ES-I3 (cell line): ENCODE measurements around the gene COL4A6.
"Not testable (repeated sequence)": the region's sequence is repeated elsewhere in the genome, so short reads cannot be mapped to it uniquely, and the experiment has no call there.

ENCODE experiments used
- H3K36me3 ChIP-seq: 2 replicates; pipeline ENCODE4 v1.6.1; 2013; ENCODE audit warnings: mild to moderate bottlenecking, low read length, control low read depth, moderate library complexity; ENCODE audit not compliant: insufficient read depth
- H3K4me1 ChIP-seq: 2 replicates; pipeline ENCODE4 v1.6.1; 2013; ENCODE audit warnings: mild to moderate bottlenecking, control low read depth, low read length; ENCODE audit not compliant: insufficient read depth
- H3K9ac ChIP-seq: 2 replicates; pipeline ENCODE4 v1.6.1; 2013; ENCODE audit warnings: low read depth, mild to moderate bottlenecking, low read length, moderate library complexity
- H3K9me3 ChIP-seq: 2 replicates; pipeline ENCODE4 v1.6.1; 2013; ENCODE audit warnings: mild to moderate bottlenecking, low read length, moderate library complexity; ENCODE audit not compliant: control insufficient read depth, insufficient read depth

Gene COL4A6

GRCh38 chrX:108435261-108435660, 3.0 kb downstream of the COL4A6 start:
- no peaks in the 10 kb centered on the region for H3K36me3 ChIP-seq
- H3K9ac ChIP-seq, result no peak overlapping the region
- no peaks in the 10 kb centered on the region for H3K9me3 ChIP-seq
- H3K4me1 ChIP-seq, result peaks cover 5% of the 10 kb centered on the region; the same call in 1 of the 2 replicates

- no peaks in the 10 kb centered on the region for H3K36me3 ChIP-seq
- no peaks in the 10 kb centered on the region for H3K9me3 ChIP-seq
- peaks cover 13% of the 10 kb centered on the region for H3K4me1 ChIP-seq
- H3K9ac ChIP-seq, result no peak overlapping the region
These were observed 12.0 kb downstream of the COL4A6 start for GRCh38 chrX:108426262-108426661.

DNA sequence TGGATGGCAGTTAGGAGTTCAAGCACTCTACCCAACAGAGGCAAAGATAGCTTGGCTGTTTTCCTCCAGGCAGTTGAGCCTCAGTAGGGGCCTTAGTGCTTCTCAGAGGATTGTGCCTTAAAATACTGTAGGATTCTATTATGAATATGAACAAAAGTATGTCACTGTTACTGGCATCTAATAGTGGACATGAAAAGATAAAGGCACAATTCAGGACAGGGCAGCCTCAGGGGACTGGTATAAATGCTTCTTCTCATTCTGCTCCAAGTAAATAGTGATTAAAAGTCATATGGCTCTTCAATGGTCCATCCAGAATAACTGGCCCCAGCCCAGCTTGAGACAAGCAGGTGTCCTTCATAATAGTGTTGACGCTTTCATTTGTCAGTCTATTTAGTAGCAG, 17.7 kb downstream of the COL4A6 start:
- no peaks in the 10 kb centered on the region for H3K9me3 ChIP-seq
- H3K9ac ChIP-seq, result no peak overlapping the region
- no peaks in the 10 kb centered on the region for H3K36me3 ChIP-seq
- H3K4me1 ChIP-seq, result peaks cover 24% of the 10 kb centered on the region; the same call in 1 of the 2 replicates

- H3K9ac ChIP-seq, result no peak overlapping the region
- peaks cover 24% of the 10 kb centered on the region; the same call in 1 of the 2 replicates for H3K4me1 ChIP-seq
- H3K36me3 ChIP-seq, result no peaks in the 10 kb centered on the region
- no peaks in the 10 kb centered on the region for H3K9me3 ChIP-seq
These were observed 18.8 kb downstream of the COL4A6 start for GRCh38 chrX:108419401-108419800.

DNA sequence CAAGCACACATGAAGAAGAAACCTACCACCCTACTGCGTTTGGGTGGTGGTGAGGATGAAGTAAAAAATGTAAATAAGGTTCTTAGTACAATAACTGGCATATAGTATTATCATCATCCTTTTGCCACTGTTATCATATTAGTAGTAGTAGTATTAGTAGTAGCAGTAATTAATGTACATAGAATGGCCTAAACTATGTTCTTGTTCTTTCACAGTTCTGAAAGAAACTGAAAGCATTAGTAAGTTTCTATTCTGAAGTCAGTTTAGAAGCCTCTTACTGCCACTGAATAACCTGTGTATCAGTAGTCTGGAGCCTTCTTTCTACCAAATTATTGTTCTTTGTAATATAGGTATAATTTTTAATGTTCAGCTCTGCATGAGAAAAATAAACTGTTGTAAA, 21.0 kb downstream of the COL4A6 start:
- H3K9ac ChIP-seq, result no peak overlapping the region
- H3K36me3 ChIP-seq, result no peaks in the 10 kb centered on the region
- peaks cover 30% of the 10 kb centered on the region; the same call in 1 of the 2 replicates for H3K4me1 ChIP-seq
- no peaks in the 10 kb centered on the region for H3K9me3 ChIP-seq

- Histone ChIP-seq H3K9ac (no peak overlapping the region), H3K9me3 (no peaks in the 10 kb centered on the region), H3K4me1 (peaks cover 42% of the 10 kb centered on the region; the same call in 1 of the 2 replicates)
These were observed 22.3 kb downstream of the COL4A6 start for GRCh38 chrX:108415891-108416290.

GRCh38 chrX:108415146-108415545, 23.1 kb downstream of the COL4A6 start:
- Histone ChIP-seq H3K4me1 (peaks cover 39% of the 10 kb centered on the region; the same call in 1 of the 2 replicates), H3K36me3 (no peaks in the 10 kb centered on the region), H3K9me3 (no peaks in the 10 kb centered on the region), H3K9ac (no peak overlapping the region)

More at GRCh38 chrX:108415891-108416290, 22.3 kb downstream of the COL4A6 start:
- H3K36me3 ChIP-seq, result no peaks in the 10 kb centered on the region

GRCh38 chrX:108412783-108413182, 25.4 kb downstream of the COL4A6 start:
- Histone ChIP-seq H3K4me1 (peaks cover 20% of the 10 kb centered on the region; the same call in 1 of the 2 replicates), H3K9ac (no peak overlapping the region), H3K36me3 (no peaks in the 10 kb centered on the region), H3K9me3 (no peaks in the 10 kb centered on the region)

- Histone ChIP-seq H3K36me3 (no peaks in the 10 kb centered on the region), H3K9me3 (no peaks in the 10 kb centered on the region), H3K4me1 (peaks cover 37% of the 10 kb centered on the region), H3K9ac (no peak overlapping the region)
These were observed 38.6 kb downstream of the COL4A6 start for GRCh38 chrX:108399418-108400165.

- Histone ChIP-seq H3K4me1 (peaks cover 37% of the 10 kb centered on the region), H3K9ac (no peak overlapping the region), H3K36me3 (no peaks in the 10 kb centered on the region), H3K9me3 (no peaks in the 10 kb centered on the region)
These were observed 40.4 kb downstream of the COL4A6 start for GRCh38 chrX:108397627-108398391.

DNA sequence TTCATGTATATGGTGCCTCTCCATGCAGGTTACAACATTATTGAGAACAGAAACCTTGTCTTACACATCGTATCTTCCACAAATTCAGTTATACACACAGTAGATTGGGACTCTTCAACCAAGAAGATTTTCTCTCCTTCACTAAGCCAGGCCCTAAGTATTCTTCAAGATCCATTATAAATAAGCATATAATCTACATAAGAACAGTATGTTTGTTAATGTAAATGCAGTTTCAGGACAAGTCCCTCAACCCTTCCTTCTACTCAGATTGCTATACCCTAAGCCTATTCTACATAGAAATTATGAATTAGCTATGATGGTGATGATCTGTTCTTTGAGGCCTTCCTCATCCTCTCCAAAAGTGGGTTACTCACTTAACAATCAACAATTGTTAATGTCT, 41.2 kb downstream of the COL4A6 start:
- H3K4me1 ChIP-seq, result peaks cover 37% of the 10 kb centered on the region
- H3K36me3 ChIP-seq, result no peaks in the 10 kb centered on the region

DNA sequence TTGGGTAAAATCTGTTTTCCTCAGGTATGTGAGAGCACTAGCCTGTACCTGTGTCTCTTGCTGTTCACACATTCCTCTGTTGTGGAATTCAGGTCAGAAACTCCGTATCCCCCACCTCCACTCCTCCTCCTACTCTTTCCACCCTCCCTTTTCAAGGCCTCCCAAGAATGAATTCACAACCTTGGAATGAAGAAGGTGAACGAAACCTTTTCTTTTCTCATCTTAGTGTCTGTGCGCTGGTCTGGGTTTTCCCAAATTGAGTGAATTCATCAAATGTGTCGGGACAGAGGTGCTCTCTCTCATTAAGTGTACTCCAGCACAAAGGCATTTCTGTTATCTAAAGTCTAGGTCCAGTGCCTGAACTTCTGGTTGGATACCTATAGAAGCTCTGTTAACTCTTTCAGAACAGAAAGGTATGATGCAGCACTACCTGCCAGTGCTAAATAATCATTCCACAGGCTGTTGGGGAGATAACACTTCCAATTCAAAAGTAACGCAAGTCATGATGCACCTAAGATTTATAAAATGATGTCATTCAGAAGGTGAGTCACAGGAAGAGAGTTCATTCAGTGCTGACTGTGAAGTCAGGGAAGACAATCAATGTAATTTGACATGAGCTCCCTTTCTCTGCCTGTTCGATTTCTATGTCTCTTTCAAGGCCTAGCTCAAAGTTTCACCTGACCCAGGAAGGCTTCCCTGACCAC, 41.9 kb downstream of the COL4A6 start:
- H3K36me3 ChIP-seq, result no peaks in the 10 kb centered on the region
- H3K9ac ChIP-seq, result peak overlapping the region; percentile 16; the same call in 1 of the 2 replicates
- H3K9me3 ChIP-seq, result no peaks in the 10 kb centered on the region
- H3K4me1 ChIP-seq, result peaks cover 37% of the 10 kb centered on the region

More for the DNA sequence above, 41.2 kb downstream of the COL4A6 start:
- no peaks in the 10 kb centered on the region for H3K9me3 ChIP-seq
- no peak overlapping the region for H3K9ac ChIP-seq

GRCh38 chrX:108390976-108391717, 47.1 kb downstream of the COL4A6 start:
- H3K9ac ChIP-seq, H3K36me3 ChIP-seq, H3K9me3 ChIP-seq: not testable (repeated sequence)
- H3K4me1 ChIP-seq, result peaks cover 12% of the 10 kb centered on the region

DNA sequence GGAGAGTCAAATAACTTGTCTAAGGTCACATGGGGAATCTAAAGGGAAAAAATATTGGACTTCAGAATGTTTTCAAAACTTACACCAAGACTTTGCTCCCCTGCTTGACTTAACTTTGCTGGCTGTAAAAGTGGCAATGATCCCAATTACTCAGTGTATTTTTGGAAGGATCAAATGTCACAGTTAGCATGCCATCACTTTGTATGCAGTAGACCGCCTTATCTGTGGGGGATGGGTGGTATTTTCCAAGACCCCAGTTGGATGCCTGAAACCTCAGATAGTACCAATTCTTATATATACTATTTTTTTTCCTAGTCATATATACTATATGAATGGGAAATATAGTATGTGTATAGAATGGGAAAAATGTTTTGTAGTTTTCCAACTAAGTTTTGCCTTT, 53.4 kb downstream of the COL4A6 start:
- Histone ChIP-seq H3K9ac (no peak overlapping the region), H3K36me3 (no peaks in the 10 kb centered on the region), H3K4me1 (no peaks in the 10 kb centered on the region), H3K9me3 (no peaks in the 10 kb centered on the region)
